Measurements from ENCODE around the gene PBX1.

Gene PBX1

DNA sequence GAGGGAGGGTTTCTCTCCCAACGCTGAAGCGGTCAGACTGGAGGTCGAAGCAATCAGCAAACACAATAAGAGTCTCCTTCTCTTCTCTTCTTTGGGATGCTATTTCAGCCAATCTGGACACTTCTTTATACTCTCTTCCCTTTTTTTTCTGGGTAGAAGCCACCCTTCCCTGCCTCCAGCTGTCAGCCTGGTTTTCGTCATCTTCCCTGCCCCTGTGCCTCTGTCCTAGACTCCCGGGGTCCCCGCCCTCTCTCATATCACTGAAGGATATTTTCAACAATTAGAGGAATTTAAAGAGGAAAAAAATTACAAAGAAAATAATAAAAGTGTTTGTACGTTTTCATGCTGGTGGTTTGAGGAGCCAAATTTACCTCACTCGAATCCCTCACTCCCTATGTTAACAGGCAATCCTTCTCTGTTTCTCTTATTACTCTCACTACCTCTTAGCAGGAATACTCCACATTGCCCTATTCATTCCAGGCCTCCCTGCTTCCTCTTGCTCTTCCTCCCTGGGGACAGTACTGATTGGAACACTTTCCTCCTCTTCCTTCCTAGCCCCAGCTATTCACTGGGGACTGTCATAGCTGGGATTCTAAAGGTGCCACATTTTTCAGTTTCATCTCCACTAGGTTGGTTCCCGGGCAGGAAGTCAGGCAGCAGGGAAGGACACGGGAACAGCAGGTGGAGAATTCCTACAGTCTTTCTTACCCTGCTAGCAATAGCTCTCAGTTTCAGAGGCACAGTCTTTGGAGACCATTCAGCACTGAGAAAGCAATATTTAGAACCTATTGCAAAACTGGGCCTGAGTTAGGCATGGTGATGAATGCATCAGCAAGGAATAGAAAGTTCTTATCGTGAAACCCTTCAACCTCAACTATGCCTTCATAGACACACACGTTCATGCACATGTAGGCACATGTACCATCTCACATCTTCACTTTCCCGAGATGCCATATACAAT lies 288.0 kb downstream of the PBX1 start:
- Histone ChIP-seq H3K79me2 (ENCODE audit: control insufficient read depth, low read length) (no peaks in the 10 kb centered on the region), H3K27ac (ENCODE audit: low read depth, low read length) (no peak overlapping the region), H3K4me3 (ENCODE audit: low read length) (no peak overlapping the region), H3K4me1 (ENCODE audit: control insufficient read depth, low read length) (no peaks in the 10 kb centered on the region), H3K9me2 (replicated peaks; ENCODE audit: control insufficient read depth, low read length) (no peaks in the 10 kb centered on the region), H3F3A (ENCODE audit: control insufficient read depth, insufficient read depth) (no peaks in the 10 kb centered on the region), H3K27me3 (ENCODE audit: control insufficient read depth, low read length) (no peaks in the 10 kb centered on the region), H4K20me1 (ENCODE audit: control insufficient read depth, insufficient read depth, low read depth, low read length) (no peaks in the 10 kb centered on the region), H3K36me3 (ENCODE audit: control insufficient read depth, low read length) (no peaks in the 10 kb centered on the region), H3K9me3 (ENCODE audit: control insufficient read depth, insufficient read depth, low read length) (no peaks in the 10 kb centered on the region), H3K4me2 (ENCODE audit: low read length) (no peak overlapping the region)
- no peak for TF ChIP-seq EZH2phosphoT487 (IDR thresholded peaks at IDR 0.05; ENCODE audit: borderline replicate concordance, low read length)
- TF ChIP-seq, protein P1, sequence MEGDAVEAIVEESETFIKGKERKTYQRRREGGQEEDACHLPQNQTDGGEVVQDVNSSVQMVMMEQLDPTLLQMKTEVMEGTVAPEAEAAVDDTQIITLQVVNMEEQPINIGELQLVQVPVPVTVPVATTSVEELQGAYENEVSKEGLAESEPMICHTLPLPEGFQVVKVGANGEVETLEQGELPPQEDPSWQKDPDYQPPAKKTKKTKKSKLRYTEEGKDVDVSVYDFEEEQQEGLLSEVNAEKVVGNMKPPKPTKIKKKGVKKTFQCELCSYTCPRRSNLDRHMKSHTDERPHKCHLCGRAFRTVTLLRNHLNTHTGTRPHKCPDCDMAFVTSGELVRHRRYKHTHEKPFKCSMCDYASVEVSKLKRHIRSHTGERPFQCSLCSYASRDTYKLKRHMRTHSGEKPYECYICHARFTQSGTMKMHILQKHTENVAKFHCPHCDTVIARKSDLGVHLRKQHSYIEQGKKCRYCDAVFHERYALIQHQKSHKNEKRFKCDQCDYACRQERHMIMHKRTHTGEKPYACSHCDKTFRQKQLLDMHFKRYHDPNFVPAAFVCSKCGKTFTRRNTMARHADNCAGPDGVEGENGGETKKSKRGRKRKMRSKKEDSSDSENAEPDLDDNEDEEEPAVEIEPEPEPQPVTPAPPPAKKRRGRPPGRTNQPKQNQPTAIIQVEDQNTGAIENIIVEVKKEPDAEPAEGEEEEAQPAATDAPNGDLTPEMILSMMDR (IDR thresholded peaks at IDR 0.05; ENCODE audit: low read depth, low read length, poor library complexity, severe bottlenecking): no peak

DNA sequence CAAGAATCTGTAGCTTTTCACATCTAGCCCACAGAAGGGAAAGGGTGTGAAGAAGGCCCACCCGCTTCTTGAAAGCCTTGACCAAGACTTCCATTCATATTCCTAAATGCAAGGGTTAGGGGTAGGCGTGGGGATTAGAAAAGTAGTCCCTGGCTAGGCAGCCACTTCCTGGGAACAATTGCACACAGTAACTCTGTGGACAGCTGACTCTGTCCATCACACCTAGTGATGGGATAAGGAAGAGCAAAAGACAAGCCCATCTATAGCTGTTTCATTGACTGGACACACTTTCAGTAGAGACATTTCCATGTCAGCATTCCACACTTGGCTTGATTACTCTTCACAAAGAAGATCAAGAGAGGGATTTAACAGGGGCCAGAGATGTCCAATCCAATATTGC lies 294.2 kb downstream of the PBX1 start:
- no peaks in the 10 kb centered on the region for H3K4me1 ChIP-seq (ENCODE audit: control insufficient read depth, low read length)
- H3K4me3 ChIP-seq (ENCODE audit: low read length): no peak overlapping the region
- TF ChIP-seq EZH2phosphoT487 (IDR thresholded peaks at IDR 0.05; ENCODE audit: borderline replicate concordance, low read length): no peak
- TF ChIP-seq, protein P1 (IDR thresholded peaks at IDR 0.05; ENCODE audit: low read depth, low read length, poor library complexity, severe bottlenecking): no peak

DNA sequence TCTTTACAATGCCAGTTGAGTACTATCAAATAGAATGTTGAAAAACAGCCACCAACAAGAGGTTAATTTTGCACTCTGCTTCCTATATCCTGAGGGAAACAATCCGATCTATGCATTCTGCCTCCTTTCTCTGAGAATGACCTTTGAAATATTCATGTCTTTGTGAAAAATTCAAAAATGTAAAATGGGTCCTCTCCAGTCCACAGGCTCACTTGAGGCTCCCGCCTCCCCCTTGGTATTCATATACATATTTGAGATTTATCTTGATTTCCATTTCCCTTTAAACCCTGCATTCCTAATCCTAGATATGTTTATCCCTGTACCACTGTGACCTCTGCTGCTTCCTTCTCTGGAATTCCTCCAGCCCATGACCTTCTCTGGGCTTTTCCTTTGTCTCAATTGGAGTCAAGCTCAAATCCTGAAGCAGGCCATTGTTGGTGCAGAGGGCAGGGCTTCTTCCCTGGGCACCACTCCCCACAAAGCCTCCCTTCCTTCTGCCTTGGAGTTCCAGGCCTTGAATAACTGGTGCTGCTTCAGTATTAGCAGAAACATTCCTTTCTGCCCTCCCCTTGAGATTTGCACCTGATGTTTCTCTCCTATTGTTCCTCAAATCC lies 296.8 kb downstream of the PBX1 start:
- no peaks in the 10 kb centered on the region for H3K79me2 ChIP-seq (ENCODE audit: control insufficient read depth, low read length)
- H4K20me1 ChIP-seq (ENCODE audit: control insufficient read depth, insufficient read depth, low read depth, low read length): no peaks in the 10 kb centered on the region
- no peaks in the 10 kb centered on the region for H3K36me3 ChIP-seq (ENCODE audit: control insufficient read depth, low read length)
- TF ChIP-seq, protein P1 (IDR thresholded peaks at IDR 0.05; ENCODE audit: low read depth, low read length, poor library complexity, severe bottlenecking): no peak
- no peak for TF ChIP-seq EZH2phosphoT487 (IDR thresholded peaks at IDR 0.05; ENCODE audit: borderline replicate concordance, low read length)
- no peak overlapping the region for H3K27ac ChIP-seq (ENCODE audit: low read depth, low read length)
- H3F3A ChIP-seq (ENCODE audit: control insufficient read depth, insufficient read depth): no peaks in the 10 kb centered on the region
- no peaks in the 10 kb centered on the region for H3K27me3 ChIP-seq (ENCODE audit: control insufficient read depth, low read length)
- H3K4me1 ChIP-seq (ENCODE audit: control insufficient read depth, low read length): no peaks in the 10 kb centered on the region
- H3K9me3 ChIP-seq (ENCODE audit: control insufficient read depth, insufficient read depth, low read length): no peaks in the 10 kb centered on the region
- H3K4me3 ChIP-seq (ENCODE audit: low read length): no peak overlapping the region
- H3K4me2 ChIP-seq (ENCODE audit: low read length): no peak overlapping the region
- no peaks in the 10 kb centered on the region for H3K9me2 ChIP-seq (replicated peaks; ENCODE audit: control insufficient read depth, low read length)

More for the DNA sequence above, 294.2 kb downstream of the PBX1 start:
- H3K27ac ChIP-seq (ENCODE audit: low read depth, low read length): no peak overlapping the region
- H3K4me2 ChIP-seq (ENCODE audit: low read length): no peak overlapping the region
- H3F3A ChIP-seq (ENCODE audit: control insufficient read depth, insufficient read depth): no peaks in the 10 kb centered on the region
- H3K27me3 ChIP-seq (ENCODE audit: control insufficient read depth, low read length): no peaks in the 10 kb centered on the region
- H3K79me2 ChIP-seq (ENCODE audit: control insufficient read depth, low read length): no peaks in the 10 kb centered on the region
- no peaks in the 10 kb centered on the region for H4K20me1 ChIP-seq (ENCODE audit: control insufficient read depth, insufficient read depth, low read depth, low read length)
- H3K36me3 ChIP-seq (ENCODE audit: control insufficient read depth, low read length): no peaks in the 10 kb centered on the region
- H3K9me2 ChIP-seq (replicated peaks; ENCODE audit: control insufficient read depth, low read length): no peaks in the 10 kb centered on the region
- H3K9me3 ChIP-seq (ENCODE audit: control insufficient read depth, insufficient read depth, low read length): no peaks in the 10 kb centered on the region

Data from DOHH2 (cell line).